ENCODE results near the gene GUCY2C. TPM values are rescaled to one million over a fixed set of nuclear protein-coding genes. Genes with fewer than 3 reads are reported as not detected.

The GUCY2C gene
- not detected in 5 replicates for total RNA-seq (2022; extraction: Qiagen RNA extraction)

DNA sequence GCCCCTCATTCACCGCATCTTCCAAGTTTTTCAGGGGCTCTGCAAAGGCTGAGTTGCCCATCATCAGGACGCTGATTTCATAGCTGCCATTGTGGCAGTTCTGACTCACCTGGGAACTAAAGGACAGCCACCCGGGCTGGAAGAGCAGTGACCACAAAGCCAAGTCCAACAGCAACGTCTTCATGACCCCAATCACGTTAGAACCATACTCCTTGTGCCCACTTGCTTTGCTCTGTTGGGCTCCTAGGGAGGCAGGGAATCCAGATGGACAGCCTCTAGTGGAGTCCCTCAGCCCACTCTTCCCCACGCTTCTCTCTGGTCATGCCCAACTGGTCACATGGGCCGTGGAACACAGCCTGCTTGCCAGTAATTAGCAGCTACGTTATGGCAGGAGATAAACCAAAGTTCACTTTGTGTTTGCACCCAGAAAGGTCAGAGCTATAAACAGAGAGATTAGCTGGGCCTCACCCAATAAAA, at the start of gene GUCY2C:
Gene GUCY2C (minus strand): TSS at position 335 of the 477 bp plus-strand sequence. CDS start 151 bp downstream, at position 184.

GRCh38 chr12:14567351-14568162, 128.8 kb downstream of the GUCY2C start, which contains the start of gene PLBD1:
PLBD1 (minus strand) TSS chr12:14567883; CDS start chr12:14567696, 187 bp downstream.

Other genes starting within 250 kb of the GUCY2C start
- 4.0 to 7.4 TPM (median 5.0 TPM) in 5 replicates for gene PLBD1, start 128.7 kb downstream of the GUCY2C start, total RNA-seq (2022; extraction: Qiagen RNA extraction)
- 47.9 to 53.3 TPM (median 48.3 TPM) in 5 replicates for gene WBP11, start 106.9 kb upstream of the GUCY2C start, total RNA-seq (2022; extraction: Qiagen RNA extraction)
- 1.8 to 2.0 TPM (median 1.8 TPM) in 5 replicates for gene C12orf60, start 107.1 kb upstream of the GUCY2C start, total RNA-seq (2022; extraction: Qiagen RNA extraction)
- gene SMCO3, start 117.6 kb upstream of the GUCY2C start, total RNA-seq (2022; extraction: Qiagen RNA extraction), result 0.08 to 0.10 TPM in 2 of 5 replicates, not detected in the others
- gene ART4, start 146.9 kb upstream of the GUCY2C start, total RNA-seq (2022; extraction: Qiagen RNA extraction), result not detected in 5 replicates
- not detected in 5 replicates for gene MGP, start 189.3 kb upstream of the GUCY2C start, total RNA-seq (2022; extraction: Qiagen RNA extraction)
- not detected in 5 replicates for gene ERP27, start 241.9 kb upstream of the GUCY2C start, total RNA-seq (2022; extraction: Qiagen RNA extraction)